Measurements from ENCODE around the gene CNN1. TPM values are rescaled to one million over a fixed set of nuclear protein-coding genes. Genes with fewer than 3 reads are reported as not detected.

Gene CNN1
- total and polyA plus RNA-seq, 2 of the 13 experiments (the other 11 are each of a cell fraction or from before 2014, with no cell fraction given) = 0.70 to 1.1 TPM

DNA sequence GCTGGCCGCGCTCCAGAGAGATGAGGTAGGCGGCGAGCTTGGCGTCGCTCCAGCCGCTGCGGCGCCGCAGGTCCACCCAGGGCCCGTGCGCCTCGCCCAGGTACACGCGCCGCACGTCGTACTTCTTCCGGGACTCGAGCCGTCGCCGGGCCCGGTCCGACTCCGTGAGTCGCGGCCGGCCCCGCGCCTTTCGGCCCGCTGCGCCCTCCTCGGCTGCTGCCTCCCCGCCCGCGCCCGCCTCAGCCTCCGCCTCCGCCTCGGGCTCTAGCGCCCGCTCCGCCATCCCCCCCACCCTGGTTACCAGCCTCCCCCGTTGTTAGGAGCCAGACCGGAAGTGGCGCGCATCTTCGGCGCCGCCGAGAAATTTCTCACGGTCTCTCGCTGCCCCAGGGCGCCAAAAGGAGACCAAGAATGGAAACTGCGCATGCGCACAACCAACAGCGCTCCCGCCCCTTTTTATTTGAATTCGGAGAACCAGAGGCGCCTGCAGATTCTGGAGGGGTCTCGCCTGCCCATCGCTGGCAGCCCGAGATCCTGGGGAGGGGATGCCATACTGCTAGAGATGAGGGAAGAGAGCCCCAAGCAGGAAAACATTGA lies 33.0 kb upstream of the CNN1 start, which contains the start of gene ZNF653 (continued):
- TF ChIP-seq ZNF724P (CRISPR knock-in tag; IDR thresholded peaks at IDR 0.05; ENCODE audit: borderline replicate concordance) (peak; percentile 65; the same call in 1 of the 2 replicates), PCBP1 (IDR thresholded peaks at IDR 0.05; ENCODE audit: borderline replicate concordance, low read depth, low read length) (peak; percentile 23; the same call in 1 of the 2 replicates), RFX1 (IDR thresholded peaks at IDR 0.05) (peak; percentile 66), ZNF747 (CRISPR knock-in tag; IDR thresholded peaks at IDR 0.05; ENCODE audit: borderline replicate concordance) (peak; percentile 14; the same call in 1 of the 2 replicates), SALL2 (CRISPR knock-in tag; IDR thresholded peaks at IDR 0.05) (peak; percentile 68; the same call in 1 of the 2 replicates), CREB1 (IDR thresholded peaks at IDR 0.05) (peak; percentile 90), CREB1 (CRISPR knock-in tag; IDR thresholded peaks at IDR 0.05) (peak; percentile 98), SP1 (IDR thresholded peaks at IDR 0.05) (no peak), SP1 (CRISPR knock-in tag; IDR thresholded peaks at IDR 0.05) (no peak), ZNF230 (CRISPR knock-in tag; IDR thresholded peaks at IDR 0.05) (peak; percentile 47; the same call in 1 of the 2 replicates), ZNF770 (CRISPR knock-in tag; IDR thresholded peaks at IDR 0.05) (peak; percentile 51; the same call in 1 of the 2 replicates), ZNF615 (CRISPR knock-in tag; IDR thresholded peaks at IDR 0.05; ENCODE audit: borderline replicate concordance) (no peak), SIN3B (IDR thresholded peaks at IDR 0.05; ENCODE audit: low read length) (peak; percentile 52; the same call in 1 of the 2 replicates), ZSCAN20 (CRISPR knock-in tag; IDR thresholded peaks at IDR 0.05; ENCODE audit: borderline replicate concordance) (0 out of 2 replicates have a peak, but pooled peaks have one; percentile 43), PITX1 (CRISPR knock-in tag; IDR thresholded peaks at IDR 0.05) (no peak), ZNF329 (CRISPR knock-in tag; IDR thresholded peaks at IDR 0.05; ENCODE audit: low read depth) (peak; percentile 64; the same call in 1 of the 2 replicates), ELF1 (CRISPR knock-in tag; IDR thresholded peaks at IDR 0.05) (no peak; the same call in none of the 2 replicates), CHCHD3 (CRISPR knock-in tag; IDR thresholded peaks at IDR 0.05) (peak; percentile 58; the same call in 1 of the 2 replicates), ZNF543 (CRISPR knock-in tag; IDR thresholded peaks at IDR 0.05) (peak; percentile 24; the same call in 1 of the 2 replicates), RCOR2 (CRISPR knock-in tag; IDR thresholded peaks at IDR 0.05) (no peak), ZEB1 (IDR thresholded peaks at IDR 0.05; ENCODE audit: insufficient replicate concordance, low read depth) (peak; percentile 47), ZNF431 (CRISPR knock-in tag; IDR thresholded peaks at IDR 0.05; ENCODE audit: borderline replicate concordance, low read depth) (no peak), RXRB (CRISPR knock-in tag; IDR thresholded peaks at IDR 0.05; ENCODE audit: borderline replicate concordance) (no peak), POGZ (CRISPR knock-in tag; IDR thresholded peaks at IDR 0.05) (no peak), ZFP36L2 (CRISPR knock-in tag; IDR thresholded peaks at IDR 0.05) (no peak), SRSF4 (IDR thresholded peaks at IDR 0.05; ENCODE audit: low read depth, low read length, poor library complexity, severe bottlenecking) (no peak), ZNF468 (CRISPR knock-in tag; IDR thresholded peaks at IDR 0.05) (no peak), ZNF335 (CRISPR knock-in tag; IDR thresholded peaks at IDR 0.05) (no peak), FOXO1 (CRISPR knock-in tag; IDR thresholded peaks at IDR 0.05) (peak; percentile 39; the same call in 1 of the 2 replicates), TCF7L2 (IDR thresholded peaks at IDR 0.05; ENCODE audit: low read depth, low read length) (no peak), ZNF670 (CRISPR knock-in tag; IDR thresholded peaks at IDR 0.05; ENCODE audit: borderline replicate concordance) (no peak)
- TF ChIP-seq, protein P1, sequence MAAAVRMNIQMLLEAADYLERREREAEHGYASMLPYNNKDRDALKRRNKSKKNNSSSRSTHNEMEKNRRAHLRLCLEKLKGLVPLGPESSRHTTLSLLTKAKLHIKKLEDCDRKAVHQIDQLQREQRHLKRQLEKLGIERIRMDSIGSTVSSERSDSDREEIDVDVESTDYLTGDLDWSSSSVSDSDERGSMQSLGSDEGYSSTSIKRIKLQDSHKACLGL (CRISPR knock-in tag; IDR thresholded peaks at IDR 0.05) = peak; percentile 62; the same call in 1 of the 2 replicates

Measured in HepG2 (cell line).